GM12878 (cell line): ENCODE results near the gene ARL9. TPM values are rescaled to one million over a fixed set of nuclear protein-coding genes. Genes with fewer than 3 reads are reported as not detected.

Source experiments
- ATF2 ChIP-seq: IDR thresholded peaks from 2 replicates; pipeline ENCODE4 v1.6.1; 2012; ENCODE audit warnings: low read length, inconsistent platforms
- RUNX3 ChIP-seq: IDR thresholded peaks from 2 replicates; pipeline ENCODE4 v1.6.1; 2012; ENCODE audit warnings: low read length, inconsistent platforms
- SRF ChIP-seq, 2 experiments: IDR thresholded peaks; 2 replicates each; pipeline ENCODE4 v1.6.1; 2011; ENCODE audit warnings: low read depth in 2 of 2, low read length in 2 of 2, mild to moderate bottlenecking in 1 of 2, moderate library complexity in 1 of 2
- polyA plus RNA-seq, 11 experiments: library from polyadenylated mRNA; depleted of rRNA in 4 of 11; unstranded in 6 of 11; stranded (reverse) in 5 of 11; fragments of >200 nt; fragmentation: Nextera tagmentation in 4 of 11; fragmentation: Illumina TruSeq in 1 of 11; extraction: Ambion mirVana in 4 of 11; extraction: Trizol in 1 of 11; gene quantifications; 1 replicate in 1 of 11; 2 replicates in 10 of 11; pipeline versions ENCODE4 v1.2.1 to v1.2.3, GENCODE V29; 2011 to 2016; ENCODE audit warnings: inconsistent platforms in 2 of 11, missing spikeins in 2 of 11, low read depth in 1 of 11
- total RNA-seq, 4 experiments: library from RNA; depleted of rRNA in 3 of 4; stranded (reverse); fragments of >200 nt in 3 of 4; fragmentation: Illumina TruSeq in 1 of 4; extraction: Trizol in 1 of 4; gene quantifications; 2 replicates each; pipeline versions ENCODE4 v1.2.1 to v1.2.3, GENCODE V29; 2013 to 2021
- TF ChIP-seq, protein P1 (sequence below): fragments of 450-650 bp; IDR thresholded peaks from 2 replicates; pipeline ENCODE4 v1.6.1; 2017; ENCODE audit warnings: low read depth, mild to moderate bottlenecking, moderate library complexity
- TF ChIP-seq, protein P2 (sequence below): IDR thresholded peaks from 2 replicates; pipeline ENCODE4 v1.6.1; 2012; ENCODE audit warnings: improper control_type of control experiment, low read depth, low read length; ENCODE audit not compliant: insufficient replicate concordance

Gene ARL9
- total and polyA plus RNA-seq, 10 of the 15 experiments (the other 5 are each of a cell fraction or from before 2014, with no cell fraction given), result not detected

DNA sequence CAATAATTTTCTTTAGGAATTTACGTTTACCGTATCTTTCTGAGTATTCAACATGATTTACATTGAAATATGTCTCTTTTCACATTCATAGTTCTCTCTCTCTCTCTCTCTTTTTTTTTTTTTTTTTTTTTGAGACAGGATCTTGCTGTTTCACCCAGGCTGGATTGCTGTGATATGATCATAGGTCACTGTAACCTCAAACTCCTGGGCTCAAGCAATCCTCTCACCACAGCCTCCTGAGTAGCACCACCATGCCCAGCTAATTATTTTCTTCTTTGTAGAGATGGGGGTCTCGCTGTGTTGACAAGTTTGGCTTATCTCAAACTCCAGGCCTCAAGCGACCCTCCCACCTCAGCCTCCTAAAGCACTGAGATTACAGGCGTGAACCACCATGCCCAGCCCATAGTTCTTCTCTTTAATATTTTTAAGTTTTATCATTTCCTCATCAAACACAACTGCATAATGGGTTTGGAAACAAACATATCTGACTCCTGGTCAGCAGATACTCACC is 28.3 kb upstream of the ARL9 start (continued):
- TF ChIP-seq, protein P1, sequence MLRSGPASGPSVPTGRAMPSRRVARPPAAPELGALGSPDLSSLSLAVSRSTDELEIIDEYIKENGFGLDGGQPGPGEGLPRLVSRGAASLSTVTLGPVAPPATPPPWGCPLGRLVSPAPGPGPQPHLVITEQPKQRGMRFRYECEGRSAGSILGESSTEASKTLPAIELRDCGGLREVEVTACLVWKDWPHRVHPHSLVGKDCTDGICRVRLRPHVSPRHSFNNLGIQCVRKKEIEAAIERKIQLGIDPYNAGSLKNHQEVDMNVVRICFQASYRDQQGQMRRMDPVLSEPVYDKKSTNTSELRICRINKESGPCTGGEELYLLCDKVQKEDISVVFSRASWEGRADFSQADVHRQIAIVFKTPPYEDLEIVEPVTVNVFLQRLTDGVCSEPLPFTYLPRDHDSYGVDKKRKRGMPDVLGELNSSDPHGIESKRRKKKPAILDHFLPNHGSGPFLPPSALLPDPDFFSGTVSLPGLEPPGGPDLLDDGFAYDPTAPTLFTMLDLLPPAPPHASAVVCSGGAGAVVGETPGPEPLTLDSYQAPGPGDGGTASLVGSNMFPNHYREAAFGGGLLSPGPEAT, result no peak
- TF ChIP-seq RUNX3, result no peak
- TF ChIP-seq, protein P2, sequence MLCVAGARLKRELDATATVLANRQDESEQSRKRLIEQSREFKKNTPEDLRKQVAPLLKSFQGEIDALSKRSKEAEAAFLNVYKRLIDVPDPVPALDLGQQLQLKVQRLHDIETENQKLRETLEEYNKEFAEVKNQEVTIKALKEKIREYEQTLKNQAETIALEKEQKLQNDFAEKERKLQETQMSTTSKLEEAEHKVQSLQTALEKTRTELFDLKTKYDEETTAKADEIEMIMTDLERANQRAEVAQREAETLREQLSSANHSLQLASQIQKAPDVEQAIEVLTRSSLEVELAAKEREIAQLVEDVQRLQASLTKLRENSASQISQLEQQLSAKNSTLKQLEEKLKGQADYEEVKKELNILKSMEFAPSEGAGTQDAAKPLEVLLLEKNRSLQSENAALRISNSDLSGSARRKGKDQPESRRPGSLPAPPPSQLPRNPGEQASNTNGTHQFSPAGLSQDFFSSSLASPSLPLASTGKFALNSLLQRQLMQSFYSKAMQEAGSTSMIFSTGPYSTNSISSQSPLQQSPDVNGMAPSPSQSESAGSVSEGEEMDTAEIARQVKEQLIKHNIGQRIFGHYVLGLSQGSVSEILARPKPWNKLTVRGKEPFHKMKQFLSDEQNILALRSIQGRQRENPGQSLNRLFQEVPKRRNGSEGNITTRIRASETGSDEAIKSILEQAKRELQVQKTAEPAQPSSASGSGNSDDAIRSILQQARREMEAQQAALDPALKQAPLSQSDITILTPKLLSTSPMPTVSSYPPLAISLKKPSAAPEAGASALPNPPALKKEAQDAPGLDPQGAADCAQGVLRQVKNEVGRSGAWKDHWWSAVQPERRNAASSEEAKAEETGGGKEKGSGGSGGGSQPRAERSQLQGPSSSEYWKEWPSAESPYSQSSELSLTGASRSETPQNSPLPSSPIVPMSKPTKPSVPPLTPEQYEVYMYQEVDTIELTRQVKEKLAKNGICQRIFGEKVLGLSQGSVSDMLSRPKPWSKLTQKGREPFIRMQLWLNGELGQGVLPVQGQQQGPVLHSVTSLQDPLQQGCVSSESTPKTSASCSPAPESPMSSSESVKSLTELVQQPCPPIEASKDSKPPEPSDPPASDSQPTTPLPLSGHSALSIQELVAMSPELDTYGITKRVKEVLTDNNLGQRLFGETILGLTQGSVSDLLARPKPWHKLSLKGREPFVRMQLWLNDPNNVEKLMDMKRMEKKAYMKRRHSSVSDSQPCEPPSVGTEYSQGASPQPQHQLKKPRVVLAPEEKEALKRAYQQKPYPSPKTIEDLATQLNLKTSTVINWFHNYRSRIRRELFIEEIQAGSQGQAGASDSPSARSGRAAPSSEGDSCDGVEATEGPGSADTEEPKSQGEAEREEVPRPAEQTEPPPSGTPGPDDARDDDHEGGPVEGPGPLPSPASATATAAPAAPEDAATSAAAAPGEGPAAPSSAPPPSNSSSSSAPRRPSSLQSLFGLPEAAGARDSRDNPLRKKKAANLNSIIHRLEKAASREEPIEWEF, result no peak
- TF ChIP-seq SRF (IDR thresholded peaks at IDR 0.05; ENCODE audit: low read depth in 2 of 2, low read length in 2 of 2), result no peak
- TF ChIP-seq ATF2, result no peak
- TF ChIP-seq, all 136 proteins: peak for 0
